GM19193 (cell line): ENCODE results near the gene PDE4D.

Experiments used
- POLR2A ChIP-seq: IDR thresholded peaks from 4 replicates; pipeline ENCODE4 v1.6.1; 2011; ENCODE audit not compliant: insufficient read depth, insufficient read length; ENCODE audit errors: extremely low read depth

PDE4D gene

GRCh38 chr5:58946230-58946629, 947.3 kb downstream of the PDE4D start:
- no peak for TF ChIP-seq POLR2A

GRCh38 chr5:58944221-58944620, 949.3 kb downstream of the PDE4D start:
- TF ChIP-seq POLR2A: no peak

- no peak for TF ChIP-seq POLR2A
These were observed 953.1 kb downstream of the PDE4D start for GRCh38 chr5:58940446-58940845.

- no peak for TF ChIP-seq POLR2A
These were observed 953.9 kb downstream of the PDE4D start for GRCh38 chr5:58939664-58940063.

GRCh38 chr5:58938563-58939424, 954.7 kb downstream of the PDE4D start:
- TF ChIP-seq POLR2A: no peak

- TF ChIP-seq POLR2A: no peak
These were observed 956.4 kb downstream of the PDE4D start for GRCh38 chr5:58937031-58937681.

GRCh38 chr5:58934629-58935097, 958.9 kb downstream of the PDE4D start:
- no peak for TF ChIP-seq POLR2A

- TF ChIP-seq POLR2A: no peak
These were observed 959.5 kb downstream of the PDE4D start for GRCh38 chr5:58933891-58934628.

GRCh38 chr5:58932057-58932612, 961.4 kb downstream of the PDE4D start:
- TF ChIP-seq POLR2A: no peak

GRCh38 chr5:58930520-58930919, 963.0 kb downstream of the PDE4D start:
- no peak for TF ChIP-seq POLR2A

GRCh38 chr5:58929726-58930125, 963.8 kb downstream of the PDE4D start:
- no peak for TF ChIP-seq POLR2A

- no peak for TF ChIP-seq POLR2A
These were observed 965.6 kb downstream of the PDE4D start for GRCh38 chr5:58927938-58928337.

- TF ChIP-seq POLR2A: no peak
These were observed 966.3 kb downstream of the PDE4D start for GRCh38 chr5:58927181-58927580.

GRCh38 chr5:58926541-58926935, 967.0 kb downstream of the PDE4D start:
- no peak for TF ChIP-seq POLR2A

- no peak for TF ChIP-seq POLR2A
These were observed 967.6 kb downstream of the PDE4D start for GRCh38 chr5:58925627-58926540.

- no peak for TF ChIP-seq POLR2A
These were observed 969.2 kb downstream of the PDE4D start for GRCh38 chr5:58924306-58924705.
